Measurements from ENCODE around the gene WBP1.

- TF ChIP-seq CTCF (conservative IDR thresholded peaks at IDR 0.05; ENCODE audit: low read depth, low read length) (no peak), EZH2 (IDR thresholded peaks at IDR 0.05; ENCODE audit: borderline replicate concordance, low read depth, low read length, poor library complexity, severe bottlenecking) (no peak)
These were observed 1.1 kb upstream of the WBP1 start for GRCh38 chr2:74457129-74457548.

All from A673 (cell line).